Stimulated activated CD4-positive, alpha-beta T cell treated with anti-CD3 and anti-CD28 coated beads, Interleukin-2, amount 100 ng/mL, for 4 hours (primary cell): Measurements from ENCODE around the gene UNC45A.
"Not testable (repeated sequence)": the region's sequence is repeated elsewhere in the genome, so short reads cannot be mapped to it uniquely, and the experiment has no call there.

Source experiments
- DNase-seq: peaks from one replicate; pipeline ENCODE4 v3.0.0-alpha.2; 2020; ENCODE audit warnings: low read depth

Gene UNC45A

GRCh38 chr15:90934949-90935751, at the start of gene UNC45A:
TSS of gene UNC45A (plus strand) at chr15:90935285. CDS start at chr15:90935325, 40 bp downstream.
- peak; percentile 94 for DNase-seq

GRCh38 chr15:90885432-90886290, 49.4 kb upstream of the UNC45A start:
- DNase-seq, result peak; percentile 63

- no peak for DNase-seq
Measured at GRCh38 chr15:90886291-90886614, 48.8 kb upstream of the UNC45A start.

- DNase-seq, result no peak
Measured at GRCh38 chr15:90887037-90887481, 48.0 kb upstream of the UNC45A start.

GRCh38 chr15:90889313-90889730, 45.8 kb upstream of the UNC45A start:
- DNase-seq, result no peak

GRCh38 chr15:90889736-90890456, 45.2 kb upstream of the UNC45A start:
- DNase-seq, result no peak

- DNase-seq, result no peak
Measured at GRCh38 chr15:90890839-90891238, 44.2 kb upstream of the UNC45A start.

- no peak for DNase-seq
Measured at GRCh38 chr15:90891346-90891949, 43.6 kb upstream of the UNC45A start.

- DNase-seq, result no peak
Measured at GRCh38 chr15:90892023-90892422, 43.1 kb upstream of the UNC45A start.

- no peak for DNase-seq
Measured at GRCh38 chr15:90892498-90893174, 42.4 kb upstream of the UNC45A start.

GRCh38 chr15:90893175-90894090, 41.7 kb upstream of the UNC45A start:
- DNase-seq, result no peak

- DNase-seq, result no peak
Measured at GRCh38 chr15:90895571-90896117, 39.4 kb upstream of the UNC45A start.

GRCh38 chr15:90897131-90897655, 37.9 kb upstream of the UNC45A start:
- DNase-seq, result not testable (repeated sequence)

GRCh38 chr15:90901175-90902039, 33.7 kb upstream of the UNC45A start:
- DNase-seq, result no peak

GRCh38 chr15:90902040-90902839, 32.8 kb upstream of the UNC45A start:
- DNase-seq, result peak; percentile 50

- DNase-seq, result peak; percentile 76
Measured at GRCh38 chr15:90902840-90903732, 32.0 kb upstream of the UNC45A start, which contains the start of gene MAN2A2. TSS of gene MAN2A2 (plus strand) at chr15:90903302. CDS start at chr15:90904208, 906 bp downstream.
